Thymus (tissue), 2 donors: ENCODE data around the gene RNF169. TPM values are rescaled to one million over a fixed set of nuclear protein-coding genes. Genes with fewer than 3 reads are reported as not detected.

Source experiments
- polyA plus RNA-seq: library from polyadenylated mRNA; stranded (reverse); fragments of 200-250 nt; gene quantifications from one replicate; pipeline ENCODE4 v1.2.3, GENCODE V29; 2013
- total RNA-seq: library from RNA; stranded (reverse); fragments of 120-200 nt; gene quantifications from one replicate; pipeline ENCODE4 v1.2.4, GENCODE V29; 2013
- donor health status: healthy.

Gene RNF169
- total and polyA plus RNA-seq, 2 donors = 5.5 to 13.0 TPM

Other genes with a start within 250 kb of the RNF169 start
- 12.3 TPM for gene POLD3, start 156.3 kb upstream of the RNF169 start, total RNA-seq
- 7.5 TPM for gene POLD3, start 156.3 kb upstream of the RNF169 start, polyA plus RNA-seq
- not detected for gene CHRDL2, start 17.4 kb upstream of the RNF169 start, total RNA-seq
- gene CHRDL2, start 17.4 kb upstream of the RNF169 start, polyA plus RNA-seq = 0.30 TPM
- gene XRRA1, start 200.2 kb downstream of the RNF169 start, total RNA-seq = 3.8 TPM
- gene XRRA1, start 200.2 kb downstream of the RNF169 start, polyA plus RNA-seq = 5.2 TPM
- 29.3 TPM for gene SPCS2, start 200.4 kb downstream of the RNF169 start, total RNA-seq
- gene SPCS2, start 200.4 kb downstream of the RNF169 start, polyA plus RNA-seq = 187 TPM
- gene NEU3, start 240.1 kb downstream of the RNF169 start, total RNA-seq = 14.4 TPM
- 9.3 TPM for gene NEU3, start 240.1 kb downstream of the RNF169 start, polyA plus RNA-seq